ENCODE results near the gene THAP10.

Gene THAP10

DNA sequence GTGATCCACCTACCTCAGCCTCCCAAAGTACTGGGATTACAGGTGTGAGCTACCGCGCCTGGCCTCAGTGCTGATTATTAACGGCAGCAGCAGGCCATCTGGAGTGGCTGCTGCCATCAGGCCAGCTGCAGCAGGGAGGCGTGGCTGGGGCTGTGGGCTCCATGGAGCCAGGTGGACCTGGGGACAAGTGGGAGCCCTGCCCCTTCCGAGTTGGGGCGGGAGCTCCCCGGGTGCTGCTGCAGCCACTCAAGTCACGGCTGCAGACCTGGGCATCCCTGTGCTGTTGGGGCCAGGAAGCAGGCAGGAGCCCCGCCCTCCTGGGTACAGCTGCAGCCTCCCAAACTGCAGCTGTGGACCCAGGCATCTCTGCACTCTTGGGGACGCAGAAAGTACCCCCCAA, 24.3 kb upstream of the THAP10 start (continued):
- TF ChIP-seq ZNF513 (tag by site-specific recombination; IDR thresholded peaks at IDR 0.05) (no peak), ZNF660 (tag by site-specific recombination; IDR thresholded peaks at IDR 0.05) (no peak), ZFP41 (tag by site-specific recombination; IDR thresholded peaks at IDR 0.05; ENCODE audit: borderline replicate concordance) (no peak), ZNF610 (tag by site-specific recombination; IDR thresholded peaks at IDR 0.05; ENCODE audit: borderline replicate concordance) (no peak)

DNA sequence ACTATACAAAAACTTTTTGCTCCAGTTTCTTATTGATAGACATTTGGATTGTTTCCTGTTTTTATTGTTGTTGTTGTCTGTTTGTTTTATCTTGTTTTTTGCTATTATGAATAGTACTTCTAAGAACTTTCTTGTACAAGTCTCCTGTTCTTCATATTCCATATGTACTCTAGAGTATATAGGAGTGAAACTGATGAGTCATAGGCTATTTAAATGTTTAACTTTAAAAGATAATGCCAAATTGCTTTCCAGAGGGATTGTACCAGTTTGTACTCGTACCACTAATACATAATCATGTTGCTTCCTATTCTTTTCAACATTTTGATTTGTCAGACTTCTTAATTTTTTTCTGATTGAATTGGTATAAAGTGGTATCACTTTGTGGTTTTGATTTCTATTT, 20.0 kb upstream of the THAP10 start:
- CTCF ChIA-PET, result no interaction called here
- Histone ChIP-seq H3K4me1 (ENCODE audit: control insufficient read depth, insufficient read depth, low read length) (no peaks in the 10 kb centered on the region), H3K27ac (ENCODE audit: extremely low read depth, low read depth, low read length) (no peak overlapping the region), H3K36me3 (ENCODE audit: control insufficient read depth in 2 of 2, insufficient read depth in 1 of 2, low read length in 2 of 2) (peaks cover 0 to 18% of the 10 kb centered on the region in 2 experiments; a peak in 2 of 3 replicates), H3K4me3 (ENCODE audit: low read depth, low read length) (no peak overlapping the region), H3K9me3 (ENCODE audit: control insufficient read depth, insufficient read depth, low read depth, low read length) (peaks cover 7% of the 10 kb centered on the region; the same call in 1 of the 2 replicates)
- POLR2A ChIA-PET, result no interaction called here
- TF ChIP-seq ZBTB1 (tag by site-specific recombination; IDR thresholded peaks at IDR 0.05) (no peak), ZNF341 (tag by site-specific recombination; IDR thresholded peaks at IDR 0.05; ENCODE audit: low read depth) (no peak), BCL6B (tag by site-specific recombination; IDR thresholded peaks at IDR 0.05) (0 out of 2 replicates have a peak, but pooled peaks have one; percentile 48), GLIS2 (tag by site-specific recombination; IDR thresholded peaks at IDR 0.05) (no peak), ZNF571 (tag by site-specific recombination; IDR thresholded peaks at IDR 0.05) (no peak)

DNA sequence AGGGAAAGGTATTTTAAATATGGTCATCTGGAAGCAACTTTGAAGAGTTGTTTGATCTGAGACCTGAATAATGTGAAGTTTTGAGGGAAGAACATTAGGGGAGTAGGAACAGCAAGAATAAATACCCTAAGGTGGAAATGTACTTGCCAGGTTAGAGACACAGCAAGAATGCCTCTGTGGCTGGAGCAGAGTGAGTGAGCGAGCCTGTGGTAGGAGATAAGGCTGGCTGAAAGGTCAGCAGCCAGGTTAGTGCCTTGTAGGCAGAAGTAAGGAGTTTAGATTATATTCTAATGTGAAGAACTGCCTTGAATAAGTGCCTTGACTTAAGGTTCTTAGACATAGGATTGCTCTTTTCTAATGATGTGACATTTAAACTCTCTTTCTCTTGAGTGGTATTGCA, 18.7 kb upstream of the THAP10 start:
- H3K27ac ChIP-seq (ENCODE audit: extremely low read depth, low read depth, low read length), result no peak overlapping the region
- ChIA-PET POLR2A (no interaction called here), CTCF (interaction anchor here (0.6 to 0.8 kb wide), 2 partner anchors 21 to 231 kb away, joined by 3 to 7 read pairs; no protein-coding TSS in a partner anchor)
- H3K36me3 ChIP-seq (ENCODE audit: control insufficient read depth in 2 of 2, insufficient read depth in 1 of 2, low read length in 2 of 2), result peaks cover 0 to 22% of the 10 kb centered on the region in 2 experiments; a peak in 2 of 3 replicates
- TF ChIP-seq IKZF3 (tag by site-specific recombination; IDR thresholded peaks at IDR 0.05), result no peak
- no peak for TF ChIP-seq ZFP41 (tag by site-specific recombination; IDR thresholded peaks at IDR 0.05; ENCODE audit: borderline replicate concordance)
- no peak for TF ChIP-seq OVOL3 (tag by site-specific recombination; IDR thresholded peaks at IDR 0.05)
- no peak for TF ChIP-seq ZNF155 (tag by site-specific recombination; IDR thresholded peaks at IDR 0.05)
- no peak for TF ChIP-seq ZBTB6 (tag by site-specific recombination; IDR thresholded peaks at IDR 0.05)
- TF ChIP-seq ZNF169 (tag by site-specific recombination; IDR thresholded peaks at IDR 0.05), result no peak
- no peak for TF ChIP-seq SP7 (tag by site-specific recombination; IDR thresholded peaks at IDR 0.05)
- TF ChIP-seq HOXD13 (CRISPR knock-in tag; IDR thresholded peaks at IDR 0.05; ENCODE audit: borderline replicate concordance), result no peak
- TF ChIP-seq ZNF133 (tag by site-specific recombination; IDR thresholded peaks at IDR 0.05), result no peak
- no peak for TF ChIP-seq SALL2 (tag by site-specific recombination; IDR thresholded peaks at IDR 0.05; ENCODE audit: borderline replicate concordance)
- H3K4me3 ChIP-seq (ENCODE audit: low read depth, low read length), result no peak overlapping the region
- peaks cover 7% of the 10 kb centered on the region; the same call in 1 of the 2 replicates for H3K9me3 ChIP-seq (ENCODE audit: control insufficient read depth, insufficient read depth, low read depth, low read length)
- H3K4me1 ChIP-seq (ENCODE audit: control insufficient read depth, insufficient read depth, low read length), result no peaks in the 10 kb centered on the region
